Measurements from ENCODE around the gene DCP1A.

The DCP1A gene

DNA sequence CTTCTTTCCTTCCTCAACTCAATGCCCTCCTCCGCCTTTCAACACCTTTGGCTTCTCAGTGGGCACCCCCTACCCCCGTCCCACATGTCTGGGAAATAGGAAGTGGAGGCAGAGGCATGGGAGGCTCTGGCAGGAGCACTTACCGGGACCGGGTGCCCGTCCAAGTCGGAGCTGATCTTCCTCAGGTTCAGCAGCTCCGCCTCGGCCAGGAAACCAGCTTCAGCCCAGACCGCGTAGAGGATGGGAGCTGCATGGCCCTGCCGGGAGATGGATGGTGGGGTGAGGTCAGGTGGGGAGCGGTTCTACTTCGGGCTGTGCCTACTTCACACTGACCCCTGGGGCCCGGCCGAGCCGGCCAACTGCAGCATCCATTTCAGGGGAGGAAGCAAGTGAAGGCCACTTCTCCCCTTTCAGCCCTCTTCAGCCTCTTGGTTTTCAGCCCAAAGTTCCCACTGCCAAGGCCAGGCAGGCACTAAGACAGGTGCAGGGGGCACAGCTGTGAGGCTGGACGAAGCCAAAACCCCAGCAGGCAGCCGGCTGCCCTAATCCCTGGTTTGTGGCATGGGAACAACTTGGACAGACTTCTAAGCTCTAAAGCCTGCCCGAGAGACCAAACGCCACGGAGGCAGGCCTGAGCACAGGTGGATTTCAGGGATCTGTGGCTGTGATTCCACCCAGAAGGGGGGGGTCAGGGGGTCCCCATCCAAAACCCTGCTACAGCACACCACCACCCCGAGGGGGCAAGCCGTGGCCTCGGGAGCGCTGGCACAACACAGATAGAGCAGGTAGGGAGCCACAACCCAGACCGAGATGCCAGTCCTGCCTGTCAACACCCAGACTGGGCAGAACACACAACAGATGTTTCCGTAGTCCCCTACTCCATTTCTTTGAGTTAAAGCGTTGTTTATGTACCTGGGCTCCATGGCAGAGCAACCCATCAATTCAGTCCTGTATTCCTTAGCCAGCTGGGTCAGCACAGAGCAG lies 106.1 kb downstream of the DCP1A start:
- POLR2A ChIA-PET: no interaction called here
- TF ChIP-seq, protein P1, sequence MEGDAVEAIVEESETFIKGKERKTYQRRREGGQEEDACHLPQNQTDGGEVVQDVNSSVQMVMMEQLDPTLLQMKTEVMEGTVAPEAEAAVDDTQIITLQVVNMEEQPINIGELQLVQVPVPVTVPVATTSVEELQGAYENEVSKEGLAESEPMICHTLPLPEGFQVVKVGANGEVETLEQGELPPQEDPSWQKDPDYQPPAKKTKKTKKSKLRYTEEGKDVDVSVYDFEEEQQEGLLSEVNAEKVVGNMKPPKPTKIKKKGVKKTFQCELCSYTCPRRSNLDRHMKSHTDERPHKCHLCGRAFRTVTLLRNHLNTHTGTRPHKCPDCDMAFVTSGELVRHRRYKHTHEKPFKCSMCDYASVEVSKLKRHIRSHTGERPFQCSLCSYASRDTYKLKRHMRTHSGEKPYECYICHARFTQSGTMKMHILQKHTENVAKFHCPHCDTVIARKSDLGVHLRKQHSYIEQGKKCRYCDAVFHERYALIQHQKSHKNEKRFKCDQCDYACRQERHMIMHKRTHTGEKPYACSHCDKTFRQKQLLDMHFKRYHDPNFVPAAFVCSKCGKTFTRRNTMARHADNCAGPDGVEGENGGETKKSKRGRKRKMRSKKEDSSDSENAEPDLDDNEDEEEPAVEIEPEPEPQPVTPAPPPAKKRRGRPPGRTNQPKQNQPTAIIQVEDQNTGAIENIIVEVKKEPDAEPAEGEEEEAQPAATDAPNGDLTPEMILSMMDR (IDR thresholded peaks at IDR 0.05; ENCODE audit: control extremely low read depth, extremely low read depth, low read depth, missing control alignments): no peak
- no peak for DNase-seq (ENCODE audit: extremely low spot score)
- CTCF ChIA-PET: interaction anchor here (0.7 to 1.5 kb wide), 5 partner anchors 12 to 45 kb away, joined by 3 to 6 read pairs (median 3); no protein-coding TSS in a partner anchor

DNA sequence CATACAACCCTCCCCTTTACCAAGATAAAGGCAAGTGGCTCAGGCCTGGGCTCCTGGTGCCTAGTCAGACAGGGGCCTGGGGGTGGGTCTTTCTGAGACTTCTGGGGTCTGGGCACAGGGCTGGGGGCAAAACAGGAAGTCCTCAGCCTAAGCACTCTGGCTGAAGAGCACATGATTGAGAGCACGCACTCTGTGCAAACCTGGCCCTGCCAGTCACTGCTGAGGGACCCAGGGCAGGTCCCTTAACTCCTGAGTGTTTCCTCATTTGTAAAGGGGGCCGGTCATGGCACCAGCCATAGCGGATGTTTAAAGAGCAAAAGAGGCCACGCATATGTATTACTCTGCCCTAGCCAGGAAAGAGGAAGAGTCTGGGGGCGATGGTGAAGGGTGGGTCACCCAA lies 107.5 kb downstream of the DCP1A start:
- ChIA-PET CTCF (interaction anchor here (1.6 kb wide), 1 partner anchor 19 kb away, joined by 3 read pairs; no protein-coding TSS in a partner anchor), POLR2A (no interaction called here)
- TF ChIP-seq, protein P1 (IDR thresholded peaks at IDR 0.05; ENCODE audit: control extremely low read depth, extremely low read depth, low read depth, missing control alignments): no peak
- no peak for DNase-seq (ENCODE audit: extremely low spot score)

DNA sequence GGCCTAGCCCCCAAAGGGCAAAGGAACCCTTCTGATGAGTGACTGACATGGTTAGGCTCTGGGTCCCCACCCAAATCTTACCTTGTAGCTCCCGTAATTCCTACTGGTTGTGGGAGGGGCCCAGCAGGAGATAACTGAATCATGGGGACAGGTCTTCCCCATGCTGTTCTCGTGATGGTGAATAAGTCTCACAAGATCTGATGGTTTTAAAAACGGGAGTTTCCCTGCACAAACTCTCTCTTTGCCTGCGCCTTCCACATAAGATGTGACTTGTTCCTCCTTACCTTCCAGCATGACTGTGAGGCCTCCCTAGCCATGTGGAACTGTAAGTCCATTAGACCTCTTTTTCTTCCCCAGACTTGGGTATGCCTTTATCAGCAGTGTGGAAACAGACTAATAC lies 108.5 kb downstream of the DCP1A start:
- POLR2A ChIA-PET: no interaction called here

DNA sequence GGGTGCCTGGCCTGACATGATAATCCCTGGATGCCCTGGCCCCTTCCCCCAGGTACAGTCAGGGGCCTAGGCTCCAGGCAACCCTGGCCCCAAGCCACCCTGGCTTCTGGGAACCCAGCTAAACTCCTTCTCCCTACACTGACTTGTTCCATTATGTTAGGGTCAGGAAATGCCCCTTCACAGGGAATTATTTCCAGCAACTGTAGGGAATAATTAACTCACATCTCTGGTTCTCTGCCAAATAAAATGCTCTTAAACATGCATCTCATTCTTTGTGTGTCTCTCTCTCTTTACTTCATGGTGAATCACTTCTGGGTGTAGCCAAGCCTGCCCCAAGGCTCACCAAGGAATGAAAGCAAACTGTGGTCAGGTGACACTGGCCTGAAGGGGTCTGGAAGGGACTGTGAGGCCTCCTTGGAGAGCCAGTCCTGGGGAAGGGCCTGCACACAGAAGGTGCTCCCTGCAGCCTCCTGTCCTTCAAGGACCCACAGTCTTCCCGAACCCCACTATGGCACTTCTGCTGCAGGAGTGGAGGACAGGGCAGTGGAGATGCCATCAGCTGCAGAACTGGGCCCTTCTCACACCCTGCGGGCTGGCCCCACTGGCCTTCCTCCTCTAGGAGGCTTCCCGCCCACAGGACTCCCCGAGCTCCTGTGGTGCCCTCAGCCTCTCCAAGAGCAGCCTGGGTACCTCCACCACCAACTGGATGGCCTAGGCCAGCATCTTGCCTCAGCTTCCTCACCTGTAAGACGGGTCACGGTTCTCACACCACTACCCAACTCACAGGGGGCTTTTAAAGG lies 109.1 kb downstream of the DCP1A start:
- ChIA-PET POLR2A (no interaction called here), CTCF (interaction anchor here (1.0 to 2.5 kb wide), 3 partner anchors 9 to 18 kb away, joined by 3 to 13 read pairs (median 5); no protein-coding TSS in a partner anchor)
- DNase-seq (ENCODE audit: extremely low spot score): no peak
- TF ChIP-seq, protein P1 (IDR thresholded peaks at IDR 0.05; ENCODE audit: control extremely low read depth, extremely low read depth, low read depth, missing control alignments): no peak

More for the DNA sequence above, 108.5 kb downstream of the DCP1A start:
- DNase-seq (ENCODE audit: extremely low spot score): no peak
- TF ChIP-seq, protein P1 (IDR thresholded peaks at IDR 0.05; ENCODE audit: control extremely low read depth, extremely low read depth, low read depth, missing control alignments): no peak
- CTCF ChIA-PET: interaction anchor here (1.6 kb wide), 1 partner anchor 19 kb away, joined by 3 read pairs; no protein-coding TSS in a partner anchor

DNA sequence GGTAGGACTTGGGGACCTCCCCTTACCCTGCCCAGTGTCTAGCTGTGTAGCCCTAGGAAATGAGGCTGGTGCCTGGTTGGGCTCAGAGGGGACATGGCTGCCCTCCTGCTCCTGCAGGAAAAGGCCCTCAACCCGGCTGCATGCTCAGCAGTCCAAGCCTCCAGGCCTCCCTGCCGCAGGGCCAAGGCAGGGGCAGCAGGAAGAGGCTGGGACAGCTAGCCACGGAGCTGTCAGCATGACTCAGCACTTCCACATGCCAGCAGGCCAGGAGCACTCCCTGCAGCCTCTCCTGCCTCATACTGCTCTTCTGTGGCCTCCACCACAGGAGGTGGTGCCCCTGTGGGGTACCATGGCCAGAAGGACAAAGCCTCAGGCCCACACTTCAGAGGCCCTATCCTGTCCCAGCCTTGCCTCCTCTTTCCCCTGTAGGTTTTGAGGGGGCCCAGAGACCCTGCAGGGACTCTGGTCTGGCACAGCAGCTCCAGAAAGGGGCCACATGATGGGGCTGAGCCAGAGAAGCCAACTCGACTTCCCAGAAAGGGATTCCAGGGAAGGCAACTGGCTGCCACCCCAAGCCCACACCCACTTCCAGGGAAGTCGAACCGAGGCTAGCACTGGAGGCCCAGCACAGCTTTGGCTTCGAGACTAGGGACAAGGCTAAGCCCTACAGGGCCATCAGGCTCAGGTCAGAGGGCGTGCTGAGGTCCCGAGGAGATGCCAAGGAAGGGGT lies 111.1 kb downstream of the DCP1A start:
- DNase-seq (ENCODE audit: extremely low spot score): no peak
- TF ChIP-seq, protein P1 (IDR thresholded peaks at IDR 0.05; ENCODE audit: control extremely low read depth, extremely low read depth, low read depth, missing control alignments): no peak
- ChIA-PET POLR2A (no interaction called here), CTCF (interaction anchor here (0.7 to 3.0 kb wide), 8 partner anchors 11 to 438 kb away, joined by 3 to 13 read pairs (median 4); no protein-coding TSS in a partner anchor)
